Esophagus muscularis mucosa (tissue), 4 donors: ENCODE results near the gene NTN1. TPM values are rescaled to one million over a fixed set of nuclear protein-coding genes. Genes with fewer than 3 reads are reported as not detected.
A peak's percentile ranks its signal among the peaks of the same experiment; 100 is the strongest.

Experiments
- DNase-seq: peaks from one replicate; pipeline ENCODE4 v3.0.0-alpha.2; 2017; ENCODE audit errors: extremely low spot score
- H3K27ac ChIP-seq, 4 donors: fragments of 200-600 bp; sonication (generic); replicated peaks in 1 of 4; 1 replicate in 3 of 4; 2 replicates in 1 of 4; pipeline ENCODE4 v1.5.1; 2016 to 2019; ENCODE audit warnings: mild to moderate bottlenecking in 1 of 4
- H3K27me3 ChIP-seq, 4 donors: fragments of 200-600 bp; sonication (generic); one replicate each; pipeline versions ENCODE4 v1.5.1 to v1.6.0; 2016 to 2019
- H3K36me3 ChIP-seq, 4 donors: fragments of 200-600 bp; sonication (generic); one replicate each; pipeline ENCODE4 v1.5.1; 2016 to 2019
- H3K4me1 ChIP-seq, 4 donors: fragments of 200-600 bp; sonication (generic); one replicate each; pipeline ENCODE4 v1.5.1; 2016 to 2019
- H3K4me3 ChIP-seq, 4 donors: fragments of 200-600 bp; sonication (generic); 1 replicate in 2 of 4; 2 replicates in 2 of 4; pipeline ENCODE4 v1.5.1; 2016 to 2019; ENCODE audit warnings: mild to moderate bottlenecking in 4 of 4, moderate library complexity in 1 of 4
- H3K9me3 ChIP-seq, 4 donors: fragments of 200-600 bp; sonication (generic); 1 replicate in 3 of 4; 2 replicates in 1 of 4; pipeline ENCODE4 v1.5.1; 2016 to 2019
- EP300 ChIP-seq: sonication (generic); formaldehyde crosslinking; IDR thresholded peaks from one replicate; pipeline ENCODE4 v1.6.1; 2017; ENCODE audit warnings: antibody characterized with exemption
- POLR2A ChIP-seq: fragments of 450-650 bp; IDR thresholded peaks from one replicate; pipeline ENCODE4 v1.6.1; 2017; ENCODE audit warnings: antibody characterized with exemption, moderate library complexity, mild to moderate bottlenecking, low read depth
- POLR2AphosphoS5 ChIP-seq, 2 donors: sonication (generic); formaldehyde crosslinking; IDR thresholded peaks; one replicate each; pipeline ENCODE4 v1.6.1; 2017; ENCODE audit warnings: antibody characterized with exemption in 2 of 2
- WGBS: methylation state at CpG from one replicate; pipeline ENCODE4 v1.1.5; 2018; 5-methylcytosine and 5-hydroxymethylcytosine counted together
- intact Hi-C: fragments of 100-400 bp; cut with DNase I; formaldehyde crosslinking; loops from one replicate; pipeline ENCODE4 v1.15.1; 2023
- total RNA-seq, 4 donors: library from RNA; depleted of rRNA; stranded (reverse); fragments of >200 nt; gene quantifications; one replicate each; pipeline versions ENCODE4 v1.1.0 to v1.2.1, GENCODE V29; 2016
- TF ChIP-seq, protein P1 (sequence below), 3 experiments: fragments of 200-600 bp in 2 of 3; fragments of 450-650 bp in 1 of 3; sonication (generic) in 2 of 3; IDR thresholded peaks; one replicate each; pipeline ENCODE4 v1.5.1; 2017 to 2019; ENCODE audit warnings: antibody characterized with exemption in 3 of 3, mild to moderate bottlenecking in 2 of 3, moderate library complexity in 1 of 3

The NTN1 gene
- total RNA-seq, 4 donors from 2014 or later, result 69.3 to 179 (median 117) TPM

DNA sequence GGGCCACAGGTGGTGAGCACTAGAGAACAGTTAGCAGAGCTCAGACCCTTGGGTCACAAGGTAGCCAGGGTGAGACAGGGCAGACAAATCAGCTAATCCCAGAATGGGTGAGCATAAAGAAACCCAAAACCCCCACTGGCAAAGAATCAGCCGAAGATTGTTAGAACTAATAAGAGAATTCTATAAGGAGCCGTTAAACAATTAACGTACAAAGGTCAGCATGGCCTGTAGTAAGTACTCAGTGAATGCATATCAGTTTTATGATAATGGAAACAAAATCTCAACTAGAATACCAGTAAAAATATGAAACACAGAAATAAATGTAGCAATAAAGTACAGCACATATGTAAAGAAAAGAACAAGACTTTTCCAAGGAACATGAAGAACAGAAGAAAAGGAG lies 168.6 kb downstream of the NTN1 start:
- 95% methylated on average over 3 of the region's 3 CpGs for WGBS
- Histone ChIP-seq H3K27me3 (no peaks in the 10 kb centered on the region), H3K27ac (peak overlapping the region in 3 of 4 donors; percentile 29 to 69 (median 44)), H3K9me3 (no peaks in the 10 kb centered on the region), H3K4me1 (peaks cover 0 to 44% (median 37%) of the 10 kb centered on the region in 4 donors), H3K36me3 (no peaks in the 10 kb centered on the region), H3K4me3 (no peak overlapping the region)
- intact Hi-C loops, result no loop called here
- no peak for DNase-seq
- TF ChIP-seq POLR2A, result no peak
- no peak for TF ChIP-seq POLR2AphosphoS5 (IDR thresholded peaks at IDR 0.05)
- no peak for TF ChIP-seq EP300
- TF ChIP-seq, protein P1, sequence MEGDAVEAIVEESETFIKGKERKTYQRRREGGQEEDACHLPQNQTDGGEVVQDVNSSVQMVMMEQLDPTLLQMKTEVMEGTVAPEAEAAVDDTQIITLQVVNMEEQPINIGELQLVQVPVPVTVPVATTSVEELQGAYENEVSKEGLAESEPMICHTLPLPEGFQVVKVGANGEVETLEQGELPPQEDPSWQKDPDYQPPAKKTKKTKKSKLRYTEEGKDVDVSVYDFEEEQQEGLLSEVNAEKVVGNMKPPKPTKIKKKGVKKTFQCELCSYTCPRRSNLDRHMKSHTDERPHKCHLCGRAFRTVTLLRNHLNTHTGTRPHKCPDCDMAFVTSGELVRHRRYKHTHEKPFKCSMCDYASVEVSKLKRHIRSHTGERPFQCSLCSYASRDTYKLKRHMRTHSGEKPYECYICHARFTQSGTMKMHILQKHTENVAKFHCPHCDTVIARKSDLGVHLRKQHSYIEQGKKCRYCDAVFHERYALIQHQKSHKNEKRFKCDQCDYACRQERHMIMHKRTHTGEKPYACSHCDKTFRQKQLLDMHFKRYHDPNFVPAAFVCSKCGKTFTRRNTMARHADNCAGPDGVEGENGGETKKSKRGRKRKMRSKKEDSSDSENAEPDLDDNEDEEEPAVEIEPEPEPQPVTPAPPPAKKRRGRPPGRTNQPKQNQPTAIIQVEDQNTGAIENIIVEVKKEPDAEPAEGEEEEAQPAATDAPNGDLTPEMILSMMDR (IDR thresholded peaks at IDR 0.05), result no peak

DNA sequence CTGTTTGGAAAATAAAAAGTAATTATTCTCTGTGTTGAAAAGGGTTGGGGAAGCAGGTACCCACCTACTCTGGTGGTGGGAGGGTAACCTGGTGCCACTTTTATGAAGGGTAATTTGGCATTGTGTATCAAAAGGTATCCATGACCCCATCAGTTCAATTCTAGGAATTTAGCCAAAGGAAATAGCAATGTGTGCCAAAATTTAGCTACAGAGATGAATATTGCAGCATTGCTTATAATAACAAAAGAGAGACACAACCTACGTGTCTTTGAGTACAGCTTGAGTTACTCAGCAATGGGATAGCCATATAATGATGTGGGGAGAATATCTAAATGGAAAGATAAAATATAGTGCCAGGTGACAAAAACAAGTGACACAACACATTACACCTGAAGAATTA lies 170.7 kb downstream of the NTN1 start:
- no peaks in the 10 kb centered on the region for H3K36me3 ChIP-seq
- peaks cover 0 to 53% (median 34%) of the 10 kb centered on the region in 4 donors for H3K4me1 ChIP-seq
- 37% methylated on average over 1 of the region's 1 CpG for WGBS
- no peaks in the 10 kb centered on the region for H3K9me3 ChIP-seq
- H3K27me3 ChIP-seq, result no peaks in the 10 kb centered on the region
- TF ChIP-seq EP300, result no peak
- TF ChIP-seq POLR2AphosphoS5 (IDR thresholded peaks at IDR 0.05), result no peak
- TF ChIP-seq, protein P1 (IDR thresholded peaks at IDR 0.05), result no peak
- no peak for TF ChIP-seq POLR2A
- H3K4me3 ChIP-seq, result no peak overlapping the region
- DNase-seq, result no peak
- intact Hi-C loops, result no loop called here
- H3K27ac ChIP-seq, result peak overlapping the region in 3 of 4 donors; percentile 64 to 73 (median 69)

DNA sequence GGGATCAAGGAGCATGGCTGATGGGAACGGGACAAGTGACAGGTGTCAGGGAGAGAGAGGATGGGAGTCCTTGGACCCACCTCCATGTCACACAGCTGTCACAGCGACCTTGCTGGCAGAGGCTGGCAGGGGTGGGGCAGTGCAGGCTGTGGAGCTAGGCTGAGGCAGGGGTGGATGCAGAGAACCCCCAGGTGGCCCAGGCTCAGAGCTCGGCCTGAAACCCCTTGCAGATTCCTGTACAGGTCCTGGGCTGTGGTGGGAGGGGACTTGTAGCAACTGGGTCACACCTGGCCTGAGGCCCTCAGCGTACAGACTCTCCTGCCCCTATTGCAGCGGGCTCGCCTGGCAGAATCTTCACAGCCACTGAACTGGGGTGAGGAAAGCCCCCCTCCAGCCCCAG lies 174.1 kb downstream of the NTN1 start:
- H3K9me3 ChIP-seq, result no peaks in the 10 kb centered on the region
- WGBS, result 93% methylated on average over 6 of the region's 6 CpGs
- no peaks in the 10 kb centered on the region for H3K27me3 ChIP-seq
- peaks cover 0 to 51% (median 33%) of the 10 kb centered on the region in 4 donors for H3K4me1 ChIP-seq
- DNase-seq, result no peak
- H3K27ac ChIP-seq, result no peak overlapping the region
- intact Hi-C loops, result no loop called here
- TF ChIP-seq, protein P1 (IDR thresholded peaks at IDR 0.05), result no peak
- TF ChIP-seq EP300 (no peak), POLR2A (no peak), POLR2AphosphoS5 (IDR thresholded peaks at IDR 0.05) (no peak)
- no peak overlapping the region for H3K4me3 ChIP-seq
- peaks cover 0 to 7% (median 1%) of the 10 kb centered on the region in 4 donors for H3K36me3 ChIP-seq

DNA sequence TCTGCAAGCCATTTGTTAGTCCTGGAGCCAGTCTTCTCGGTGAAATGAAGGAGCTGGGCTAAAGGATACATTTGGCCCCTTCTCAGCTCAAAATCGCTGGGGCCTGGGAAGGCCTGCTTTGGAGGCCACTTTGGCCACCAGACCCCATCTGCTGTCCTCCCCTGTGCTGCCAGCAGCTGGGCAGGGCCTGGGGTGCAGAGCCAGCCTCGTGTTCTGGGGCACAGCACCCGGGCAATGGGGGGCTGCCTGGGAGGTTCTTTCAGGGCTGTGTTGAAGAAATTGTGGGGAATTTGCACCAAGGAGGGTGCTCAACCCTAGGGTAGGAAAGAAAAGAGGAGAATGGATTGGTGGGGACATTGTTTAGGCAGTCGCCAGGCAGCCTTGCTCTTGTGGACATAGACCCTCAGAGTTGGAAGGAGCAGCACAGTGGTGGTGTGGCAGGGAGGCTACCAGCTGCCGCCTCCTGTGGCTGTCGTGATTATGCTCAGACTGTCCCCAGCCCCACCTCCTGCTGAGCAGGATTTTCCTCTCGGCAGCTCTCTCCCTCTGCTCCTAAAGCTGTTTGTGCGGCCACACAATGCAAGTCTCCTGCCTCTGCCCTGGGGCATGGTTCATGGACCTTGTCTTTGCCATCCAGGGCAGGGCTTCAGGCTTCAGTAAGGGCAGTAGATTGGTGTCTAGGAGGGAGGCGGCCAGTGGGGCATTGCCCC lies 174.8 kb downstream of the NTN1 start:
- no peak overlapping the region for H3K27ac ChIP-seq
- H3K4me1 ChIP-seq, result peaks cover 0 to 47% (median 33%) of the 10 kb centered on the region in 4 donors
- no peak overlapping the region for H3K4me3 ChIP-seq
- peaks cover 0 to 7% (median 1%) of the 10 kb centered on the region in 4 donors for H3K36me3 ChIP-seq
- no peak for DNase-seq
- H3K27me3 ChIP-seq, result no peaks in the 10 kb centered on the region
- H3K9me3 ChIP-seq, result no peaks in the 10 kb centered on the region
- no peak for TF ChIP-seq POLR2AphosphoS5 (IDR thresholded peaks at IDR 0.05)
- TF ChIP-seq POLR2A, result no peak
- TF ChIP-seq EP300, result no peak
- TF ChIP-seq, protein P1 (IDR thresholded peaks at IDR 0.05), result no peak
- WGBS, result 89% methylated on average over 9 of the region's 10 CpGs
- intact Hi-C loops, result no loop called here
